Subcutaneous adipose tissue (tissue), 4 donors: Measurements from ENCODE around the gene KLK13. TPM values are rescaled to one million over a fixed set of nuclear protein-coding genes. Genes with fewer than 3 reads are reported as not detected.

ENCODE experiments used
- total RNA-seq, 4 donors: library from RNA; depleted of rRNA; stranded (reverse); fragments of >200 nt; gene quantifications; one replicate each; pipeline ENCODE4 v1.1.0, GENCODE V29; 2016
- TF ChIP-seq, protein P1 (sequence below): fragments of 450-650 bp; IDR thresholded peaks from one replicate; pipeline ENCODE4 v1.5.1; 2016; ENCODE audit warnings: low read depth, mild to moderate bottlenecking, control low read depth, antibody characterized with exemption, moderate library complexity

The KLK13 gene
- total RNA-seq, 4 donors from 2014 or later: not detected

GRCh38 chr19:51019544-51019925 lies 45.4 kb downstream of the KLK13 start, which contains the start of gene KLK10:
KLK10 (minus strand) TSS chr19:51019709; CDS start chr19:51019130, 579 bp downstream.
- TF ChIP-seq, protein P1, sequence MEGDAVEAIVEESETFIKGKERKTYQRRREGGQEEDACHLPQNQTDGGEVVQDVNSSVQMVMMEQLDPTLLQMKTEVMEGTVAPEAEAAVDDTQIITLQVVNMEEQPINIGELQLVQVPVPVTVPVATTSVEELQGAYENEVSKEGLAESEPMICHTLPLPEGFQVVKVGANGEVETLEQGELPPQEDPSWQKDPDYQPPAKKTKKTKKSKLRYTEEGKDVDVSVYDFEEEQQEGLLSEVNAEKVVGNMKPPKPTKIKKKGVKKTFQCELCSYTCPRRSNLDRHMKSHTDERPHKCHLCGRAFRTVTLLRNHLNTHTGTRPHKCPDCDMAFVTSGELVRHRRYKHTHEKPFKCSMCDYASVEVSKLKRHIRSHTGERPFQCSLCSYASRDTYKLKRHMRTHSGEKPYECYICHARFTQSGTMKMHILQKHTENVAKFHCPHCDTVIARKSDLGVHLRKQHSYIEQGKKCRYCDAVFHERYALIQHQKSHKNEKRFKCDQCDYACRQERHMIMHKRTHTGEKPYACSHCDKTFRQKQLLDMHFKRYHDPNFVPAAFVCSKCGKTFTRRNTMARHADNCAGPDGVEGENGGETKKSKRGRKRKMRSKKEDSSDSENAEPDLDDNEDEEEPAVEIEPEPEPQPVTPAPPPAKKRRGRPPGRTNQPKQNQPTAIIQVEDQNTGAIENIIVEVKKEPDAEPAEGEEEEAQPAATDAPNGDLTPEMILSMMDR: no peak

- TF ChIP-seq, protein P1: no peak
These were observed 45.9 kb downstream of the KLK13 start for GRCh38 chr19:51018745-51019543.

DNA sequence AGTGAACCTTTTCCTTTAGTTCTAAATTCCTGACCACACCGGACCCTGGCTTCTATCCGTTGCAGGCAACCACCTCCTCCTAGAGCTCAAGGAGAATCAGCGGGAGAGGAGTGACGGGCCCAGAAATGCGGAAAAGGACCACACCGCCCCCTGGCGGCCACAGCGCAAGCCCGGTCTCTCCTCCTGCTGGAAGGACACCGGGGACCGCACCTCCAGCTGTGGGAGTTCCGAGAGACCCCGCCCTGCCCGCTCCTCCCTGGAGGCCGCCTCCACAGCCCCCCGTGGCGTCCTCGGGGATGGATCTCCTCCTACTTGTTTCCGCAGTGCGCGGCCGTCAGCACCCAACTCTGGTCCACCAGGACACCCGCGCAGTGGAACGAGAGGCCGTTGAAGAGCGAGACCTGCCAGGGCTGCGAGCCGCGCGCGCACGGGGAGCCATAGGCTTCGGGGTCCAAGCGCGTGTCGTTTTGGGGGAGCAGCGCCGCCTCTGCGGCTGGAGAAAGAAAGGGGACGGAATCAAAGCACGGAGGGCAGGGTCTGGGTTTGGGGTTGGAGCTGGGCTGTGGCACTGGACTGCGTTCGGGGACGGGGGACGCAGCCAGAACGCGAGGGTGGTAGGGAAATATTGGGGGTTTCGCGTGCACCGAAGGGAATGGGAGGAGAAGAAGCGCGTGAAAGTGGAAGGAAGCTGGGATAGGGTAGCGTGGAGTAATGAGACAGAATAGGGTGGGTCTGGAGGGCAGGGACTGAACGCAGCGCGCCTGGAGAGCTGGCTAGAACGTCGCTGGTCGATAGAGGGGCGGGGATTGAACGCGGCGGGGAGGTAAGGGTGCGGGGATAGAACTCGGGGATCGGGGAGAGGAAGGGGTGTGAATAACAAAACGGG lies 47.9 kb downstream of the KLK13 start:
- TF ChIP-seq, protein P1: no peak

GRCh38 chr19:51015691-51016267 lies 49.1 kb downstream of the KLK13 start:
- TF ChIP-seq, protein P1: no peak

GRCh38 chr19:51014242-51014641 lies 50.6 kb downstream of the KLK13 start:
- TF ChIP-seq, protein P1: no peak

GRCh38 chr19:51012661-51013190 lies 52.2 kb downstream of the KLK13 start:
- TF ChIP-seq, protein P1: no peak
